GM21515 (cell line): ENCODE results near the gene ERBB2.
"Not testable (repeated sequence)": the region's sequence is repeated elsewhere in the genome, so short reads cannot be mapped to it uniquely, and the experiment has no call there.

Experiments
- ATAC-seq: cut with Tn5 transposase; IDR thresholded peaks from one replicate; pipeline ENCODE4 v1.9.1; 2021; ENCODE audit not compliant: unreplicated experiment

ERBB2 gene

GRCh38 chr17:39757931-39758873 is 58.3 kb downstream of the ERBB2 start:
- ATAC-seq, result no peak

GRCh38 chr17:39759204-39759603 is 59.3 kb downstream of the ERBB2 start:
- ATAC-seq, result no peak

GRCh38 chr17:39761861-39762496 is 62.1 kb downstream of the ERBB2 start:
- no peak for ATAC-seq

GRCh38 chr17:39763051-39763820 is 63.4 kb downstream of the ERBB2 start:
- no peak for ATAC-seq

DNA sequence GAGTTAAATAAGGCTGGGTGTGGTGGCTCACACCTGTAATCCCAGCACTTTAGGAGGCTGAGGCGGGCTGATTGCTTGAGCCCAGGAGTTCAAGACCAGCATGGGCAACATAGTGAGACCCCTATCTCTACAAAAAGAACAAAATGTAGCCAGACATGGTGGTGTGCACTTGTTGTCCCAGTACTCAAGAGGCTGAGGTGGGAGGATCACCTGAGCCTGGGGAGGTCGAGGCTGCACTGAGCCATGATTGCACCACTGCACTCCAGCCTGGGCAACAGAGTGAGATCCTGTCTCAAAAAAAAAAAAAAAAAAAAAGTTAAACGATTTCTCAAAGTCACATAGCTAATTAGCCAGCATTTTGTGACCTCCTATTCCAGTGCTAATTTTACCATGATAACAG is 64.3 kb downstream of the ERBB2 start:
- not testable (repeated sequence) for ATAC-seq

DNA sequence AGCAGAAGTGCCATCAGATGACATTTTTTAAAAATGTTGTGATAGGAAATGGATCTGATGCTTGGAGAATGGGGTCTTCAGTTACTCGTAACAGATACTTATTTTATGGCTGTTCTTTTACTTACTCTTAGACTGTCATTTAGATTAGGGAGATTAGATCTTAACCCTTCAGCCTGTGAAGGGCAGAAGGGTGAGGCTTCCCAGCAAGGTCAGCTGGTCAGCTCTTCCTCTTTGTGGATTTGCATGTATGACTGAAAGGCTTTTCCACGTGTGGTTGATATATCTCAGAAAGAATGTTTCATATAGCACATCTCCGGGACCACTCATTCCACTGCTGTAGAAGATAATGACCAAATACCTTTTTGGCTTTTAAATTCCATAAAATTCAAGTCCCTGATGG is 65.3 kb downstream of the ERBB2 start:
- ATAC-seq, result no peak

GRCh38 chr17:39765766-39766165 is 65.9 kb downstream of the ERBB2 start:
- ATAC-seq, result no peak

GRCh38 chr17:39767147-39767546 is 67.3 kb downstream of the ERBB2 start:
- ATAC-seq, result no peak

- no peak for ATAC-seq
Measured at GRCh38 chr17:39769974-39770587, 70.2 kb downstream of the ERBB2 start.

GRCh38 chr17:39772415-39772814 is 72.6 kb downstream of the ERBB2 start:
- no peak for ATAC-seq

DNA sequence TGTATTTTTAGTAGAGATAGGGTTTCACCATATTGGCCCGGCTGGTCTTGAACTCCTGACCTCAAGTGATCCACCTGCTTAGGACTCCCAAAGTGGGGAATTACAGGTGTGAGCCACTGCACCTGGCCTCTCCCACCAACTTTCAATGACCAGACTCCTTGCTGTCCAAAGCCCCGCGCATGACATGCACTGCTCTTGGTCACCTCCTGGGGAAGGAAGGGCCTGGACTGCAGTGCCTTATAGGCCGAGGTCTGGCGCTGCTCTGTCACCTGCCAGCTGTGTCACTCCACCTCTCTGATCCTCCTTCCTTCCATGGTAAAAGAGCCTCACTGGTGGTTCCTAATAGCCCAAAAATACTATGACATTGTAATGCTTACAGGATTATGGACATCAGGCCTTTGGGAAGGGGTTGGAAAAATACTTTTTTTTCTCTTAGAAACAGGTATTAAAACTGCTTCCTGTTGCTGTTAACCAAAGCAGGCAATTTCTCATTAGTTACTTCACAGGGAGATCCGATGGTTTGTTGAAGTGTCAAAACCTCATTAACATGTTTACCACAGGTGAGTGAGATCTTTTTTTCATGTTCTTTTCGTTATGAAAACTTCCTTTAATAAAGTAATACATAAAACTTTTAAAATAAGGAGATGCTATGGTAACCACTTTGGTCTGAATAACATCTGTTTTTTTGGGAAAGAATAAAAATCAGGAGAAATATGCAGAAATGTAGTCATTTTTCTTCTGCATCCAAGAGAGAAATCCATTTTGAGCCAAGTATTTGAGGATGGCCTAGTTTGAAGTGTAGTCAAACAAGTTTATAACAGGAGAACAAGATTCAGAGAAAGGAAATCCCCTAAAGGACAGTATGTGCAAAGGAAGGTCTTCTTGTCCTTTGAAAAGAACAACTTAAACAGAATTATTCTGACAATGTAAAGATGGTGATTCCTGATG is 73.4 kb downstream of the ERBB2 start:
- ATAC-seq, result no peak

- ATAC-seq, result no peak
Measured at GRCh38 chr17:39774047-39774446, 74.2 kb downstream of the ERBB2 start.

GRCh38 chr17:39775031-39775430 is 75.2 kb downstream of the ERBB2 start:
- no peak for ATAC-seq

GRCh38 chr17:39776252-39776651 is 76.4 kb downstream of the ERBB2 start:
- no peak for ATAC-seq

DNA sequence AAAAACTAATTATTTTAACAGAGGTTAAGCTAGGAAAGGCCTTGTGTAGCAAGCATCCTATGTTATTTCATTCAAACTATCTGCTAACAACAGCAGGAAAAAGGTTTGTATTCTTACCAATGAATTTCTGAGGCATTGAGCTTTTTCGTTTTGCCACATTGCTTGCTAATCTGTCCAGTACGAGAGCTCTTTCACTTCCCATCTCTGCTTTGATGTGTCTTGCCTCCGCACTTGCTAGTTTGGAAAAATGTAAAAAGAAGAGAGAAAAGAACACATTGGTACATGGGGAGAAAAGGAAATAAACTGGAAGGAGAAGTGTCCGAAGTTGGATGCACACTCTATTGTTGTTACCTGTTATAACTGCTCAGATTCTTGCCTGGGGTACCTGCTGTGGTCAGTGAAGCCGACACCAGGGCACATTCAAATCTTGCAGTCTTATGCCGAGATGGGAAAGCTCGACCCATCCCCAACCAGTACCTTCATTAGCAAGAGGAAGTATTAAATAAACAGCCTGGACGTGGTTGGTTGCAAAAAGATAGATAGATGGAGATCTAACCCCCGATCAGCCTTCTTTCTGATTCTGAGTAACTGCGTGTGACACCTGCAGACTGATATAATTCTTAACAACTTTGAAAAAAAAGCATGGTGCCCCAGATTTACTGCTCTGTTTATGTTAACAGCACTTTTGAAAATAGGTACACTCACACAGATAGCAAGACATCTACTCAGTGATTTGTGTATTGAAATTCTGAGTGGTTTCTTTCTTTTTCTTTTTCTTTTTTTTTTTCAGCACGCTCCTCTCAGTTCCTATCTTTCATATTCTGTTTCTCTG is 77.9 kb downstream of the ERBB2 start:
- peak; percentile 49 for ATAC-seq
